ENCODE results near the gene AXIN1.
"Not testable (repeated sequence)": the region's sequence is repeated elsewhere in the genome, so short reads cannot be mapped to it uniquely, and the experiment has no call there.

AXIN1 gene

DNA sequence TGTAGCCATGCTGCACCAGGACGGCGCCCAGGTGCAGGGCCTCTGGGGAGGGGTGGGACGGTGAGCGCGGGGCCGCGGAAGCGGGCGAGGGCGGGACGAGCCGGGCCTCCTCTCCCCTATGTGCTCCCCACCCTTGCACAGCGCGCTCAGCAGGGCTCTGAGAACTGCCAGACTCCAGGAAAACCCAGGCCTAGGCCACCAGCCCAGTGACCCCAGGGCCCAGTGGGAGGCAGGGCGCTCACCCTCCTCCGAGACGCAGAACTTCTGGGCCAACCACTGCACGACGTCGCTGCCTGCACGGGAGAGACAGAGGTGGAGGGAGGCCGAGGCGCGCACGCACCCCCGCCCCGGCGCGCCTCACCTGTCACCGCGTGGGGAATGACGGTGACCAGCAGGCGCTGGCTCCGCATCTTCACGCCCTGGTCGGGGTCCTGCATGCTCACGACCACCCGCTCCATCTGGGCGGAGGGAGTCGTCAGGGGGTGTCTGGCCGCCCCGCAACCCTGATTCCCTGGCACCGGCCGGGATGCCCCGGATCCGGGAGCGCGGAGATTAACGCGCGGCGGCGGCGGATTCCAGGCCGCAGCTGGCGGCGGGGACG lies 77.4 kb downstream of the AXIN1 start:
- Mint-ChIP-seq H3K36me3 (ENCODE audit: low read depth) (no peaks in the 10 kb centered on the region), H3K4me3 (no peak overlapping the region), H3K4me1 (ENCODE audit: low read depth) (peaks cover 3% of the 10 kb centered on the region), H3K9me3 (no peaks in the 10 kb centered on the region), H3K27ac (no peak overlapping the region), H3K27me3 (ENCODE audit: low read depth) (peaks cover 28% of the 10 kb centered on the region)

DNA sequence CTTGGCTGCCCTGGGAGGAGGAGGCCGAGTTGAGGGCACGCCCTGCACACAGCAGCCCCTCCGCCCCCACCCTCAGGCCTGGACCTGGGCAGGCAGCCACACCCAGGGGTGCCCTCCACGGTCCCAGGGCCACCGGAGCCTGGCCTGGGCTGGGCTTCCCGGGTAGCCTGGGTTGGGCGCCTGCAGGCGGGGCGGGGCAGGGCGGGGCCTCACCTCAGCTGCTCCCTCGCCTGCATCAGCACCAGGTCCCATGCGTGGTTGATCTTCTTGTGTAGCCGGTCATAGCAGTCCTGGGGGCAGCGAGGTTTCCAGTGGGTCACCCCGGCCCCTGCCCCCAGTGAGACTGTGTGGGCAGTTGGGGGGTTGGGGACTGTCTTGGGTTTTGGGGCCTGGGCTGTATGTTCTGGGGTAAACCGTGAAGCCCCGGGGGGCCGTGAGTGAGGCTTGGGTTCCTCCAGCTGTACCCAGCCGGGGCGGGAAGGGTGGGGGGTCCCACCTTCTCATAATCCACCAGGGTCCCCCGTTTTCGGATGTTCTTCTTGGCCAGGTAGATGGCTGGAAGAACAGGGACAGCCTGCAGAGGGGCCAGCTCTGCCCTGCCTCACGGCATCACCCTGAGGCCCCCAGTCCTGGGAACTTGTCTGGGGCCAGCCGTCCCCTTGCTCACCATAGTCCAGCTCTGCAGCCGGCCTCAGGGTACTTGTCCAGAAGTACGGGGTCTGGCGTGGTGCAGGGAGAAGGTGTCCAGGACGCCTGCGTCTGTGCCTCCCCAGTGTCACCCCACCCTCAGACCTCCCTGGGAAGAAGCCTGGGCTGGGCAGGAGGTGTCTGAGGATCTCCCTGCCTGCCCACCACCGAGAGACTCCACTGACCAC lies 78.7 kb downstream of the AXIN1 start:
- no peaks in the 10 kb centered on the region for H3K4me1 Mint-ChIP-seq (ENCODE audit: low read depth)
- no peak overlapping the region for H3K4me3 Mint-ChIP-seq
- H3K9me3 Mint-ChIP-seq: no peaks in the 10 kb centered on the region

DNA sequence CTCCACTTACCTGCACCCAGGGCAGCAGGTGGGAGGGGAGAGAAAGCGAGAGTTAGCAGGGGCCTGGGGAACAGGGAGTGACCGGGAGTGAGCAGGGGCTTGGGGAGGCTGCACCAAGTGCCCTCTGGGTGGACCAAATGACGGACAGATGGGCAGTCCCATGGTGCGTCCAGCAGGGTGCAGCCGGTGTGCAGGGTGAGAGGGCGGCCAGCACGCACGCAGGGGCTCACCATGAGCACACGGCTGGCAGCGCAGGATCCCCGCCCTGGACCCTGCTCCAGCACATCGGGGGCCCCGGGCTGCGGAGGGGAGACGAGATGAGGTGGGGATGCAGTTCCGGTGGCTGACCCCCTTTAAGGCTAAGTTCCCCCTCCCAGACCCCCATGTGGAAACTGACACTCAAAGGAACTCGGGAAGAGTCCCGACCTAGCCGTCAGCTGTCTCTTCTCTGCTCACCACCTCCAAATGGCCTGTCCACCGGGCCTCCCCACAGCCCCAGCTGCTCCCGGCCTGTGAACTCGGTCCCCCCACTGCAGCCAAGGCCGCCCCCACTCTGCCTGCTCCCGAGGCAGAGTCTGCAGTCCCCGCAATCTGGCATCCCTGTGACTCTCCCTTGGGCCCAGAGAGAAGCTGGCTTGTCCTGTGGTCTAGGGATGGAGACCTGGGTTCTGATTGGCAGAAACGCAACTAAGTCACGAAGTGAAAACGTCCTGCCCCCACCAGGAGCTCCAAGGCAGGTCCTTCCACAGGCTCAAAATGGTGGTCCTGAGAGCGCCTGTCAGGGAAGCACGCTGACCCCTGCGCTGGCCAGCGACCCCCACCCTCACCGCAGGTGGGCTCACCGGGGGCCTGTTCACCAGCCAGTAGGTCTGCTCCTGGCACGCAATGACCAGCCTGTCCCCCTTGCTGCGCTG lies 79.6 kb downstream of the AXIN1 start:
- no peak overlapping the region for H3K27ac Mint-ChIP-seq
- no peaks in the 10 kb centered on the region for H3K4me1 Mint-ChIP-seq (ENCODE audit: low read depth)
- no peaks in the 10 kb centered on the region for H3K36me3 Mint-ChIP-seq (ENCODE audit: low read depth)
- H3K4me3 Mint-ChIP-seq: no peak overlapping the region
- H3K27me3 Mint-ChIP-seq (ENCODE audit: low read depth): peaks cover 17% of the 10 kb centered on the region
- H3K9me3 Mint-ChIP-seq: no peaks in the 10 kb centered on the region

More for the DNA sequence above, 78.7 kb downstream of the AXIN1 start:
- Mint-ChIP-seq H3K36me3 (ENCODE audit: low read depth) (no peaks in the 10 kb centered on the region), H3K27me3 (ENCODE audit: low read depth) (peaks cover 22% of the 10 kb centered on the region), H3K27ac (no peak overlapping the region)

DNA sequence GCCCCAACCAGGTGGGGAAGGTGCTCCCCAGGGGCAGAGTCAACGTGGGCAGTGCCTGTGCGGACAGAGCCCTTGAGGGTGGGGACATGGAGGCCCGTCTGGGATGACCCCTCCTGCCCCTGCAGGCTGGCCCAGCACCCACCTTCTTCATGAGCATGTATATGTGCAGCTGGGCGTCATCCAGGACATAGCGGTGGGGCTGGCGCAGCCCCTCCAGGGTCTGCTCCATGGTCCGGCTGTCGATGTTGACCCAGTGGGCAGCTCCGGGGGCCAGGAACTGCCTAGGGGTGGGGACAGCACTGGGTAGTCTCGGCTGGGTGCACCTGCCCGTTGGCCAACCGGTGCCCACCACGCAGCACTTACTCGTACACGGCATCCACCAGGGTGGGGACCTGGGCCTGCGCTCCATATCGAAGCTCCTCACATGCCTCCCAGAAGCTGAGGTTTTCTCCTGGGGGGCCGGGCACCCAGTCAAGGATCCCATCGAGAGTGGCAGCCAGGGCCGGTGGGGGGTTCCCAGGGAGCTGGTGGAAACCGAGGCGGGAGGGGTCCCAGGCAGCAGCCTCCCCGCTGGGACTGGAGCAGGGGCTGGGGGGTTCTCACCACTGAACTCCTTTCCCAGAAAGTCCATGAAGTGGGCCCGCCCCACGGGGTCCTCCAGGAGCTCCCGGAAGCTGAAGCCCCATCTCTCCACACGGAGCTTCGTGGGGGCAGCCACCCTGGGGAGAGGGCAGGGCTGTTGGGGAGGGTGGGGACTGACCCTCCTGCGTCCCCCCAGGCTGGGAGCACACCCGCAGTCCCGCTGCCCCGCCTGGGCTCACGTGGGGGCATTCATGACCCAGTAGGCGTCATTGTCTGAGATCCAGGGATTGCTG lies 81.9 kb downstream of the AXIN1 start:
- Mint-ChIP-seq H3K27me3 (ENCODE audit: low read depth) (peaks cover 3% of the 10 kb centered on the region), H3K9me3 (no peaks in the 10 kb centered on the region), H3K36me3 (ENCODE audit: low read depth) (no peaks in the 10 kb centered on the region), H3K4me1 (ENCODE audit: low read depth) (no peaks in the 10 kb centered on the region), H3K4me3 (no peak overlapping the region), H3K27ac (no peak overlapping the region)

GRCh38 chr16:269061-269796 lies 83.3 kb downstream of the AXIN1 start:
- no peaks in the 10 kb centered on the region for H3K9me3 Mint-ChIP-seq
- H3K27ac Mint-ChIP-seq: no peak overlapping the region
- H3K36me3 Mint-ChIP-seq (ENCODE audit: low read depth): no peaks in the 10 kb centered on the region
- peaks cover 3% of the 10 kb centered on the region for H3K27me3 Mint-ChIP-seq (ENCODE audit: low read depth)
- H3K4me1 Mint-ChIP-seq (ENCODE audit: low read depth): no peaks in the 10 kb centered on the region
- no peak overlapping the region for H3K4me3 Mint-ChIP-seq

- Mint-ChIP-seq H3K4me3 (no peak overlapping the region), H3K27me3 (ENCODE audit: low read depth) (peaks cover 3% of the 10 kb centered on the region), H3K4me1 (ENCODE audit: low read depth) (no peaks in the 10 kb centered on the region), H3K9me3 (no peaks in the 10 kb centered on the region), H3K27ac (no peak overlapping the region), H3K36me3 (ENCODE audit: low read depth) (no peaks in the 10 kb centered on the region)
These were observed 84.1 kb downstream of the AXIN1 start for GRCh38 chr16:268141-269053.

- not testable (repeated sequence) for H3K4me1 Mint-ChIP-seq (ENCODE audit: low read depth); H3K9me3 Mint-ChIP-seq; H3K36me3 Mint-ChIP-seq (ENCODE audit: low read depth); H3K27me3 Mint-ChIP-seq (ENCODE audit: low read depth); H3K27ac Mint-ChIP-seq; H3K4me3 Mint-ChIP-seq
These were observed 85.0 kb downstream of the AXIN1 start for GRCh38 chr16:267562-267961.

DNA sequence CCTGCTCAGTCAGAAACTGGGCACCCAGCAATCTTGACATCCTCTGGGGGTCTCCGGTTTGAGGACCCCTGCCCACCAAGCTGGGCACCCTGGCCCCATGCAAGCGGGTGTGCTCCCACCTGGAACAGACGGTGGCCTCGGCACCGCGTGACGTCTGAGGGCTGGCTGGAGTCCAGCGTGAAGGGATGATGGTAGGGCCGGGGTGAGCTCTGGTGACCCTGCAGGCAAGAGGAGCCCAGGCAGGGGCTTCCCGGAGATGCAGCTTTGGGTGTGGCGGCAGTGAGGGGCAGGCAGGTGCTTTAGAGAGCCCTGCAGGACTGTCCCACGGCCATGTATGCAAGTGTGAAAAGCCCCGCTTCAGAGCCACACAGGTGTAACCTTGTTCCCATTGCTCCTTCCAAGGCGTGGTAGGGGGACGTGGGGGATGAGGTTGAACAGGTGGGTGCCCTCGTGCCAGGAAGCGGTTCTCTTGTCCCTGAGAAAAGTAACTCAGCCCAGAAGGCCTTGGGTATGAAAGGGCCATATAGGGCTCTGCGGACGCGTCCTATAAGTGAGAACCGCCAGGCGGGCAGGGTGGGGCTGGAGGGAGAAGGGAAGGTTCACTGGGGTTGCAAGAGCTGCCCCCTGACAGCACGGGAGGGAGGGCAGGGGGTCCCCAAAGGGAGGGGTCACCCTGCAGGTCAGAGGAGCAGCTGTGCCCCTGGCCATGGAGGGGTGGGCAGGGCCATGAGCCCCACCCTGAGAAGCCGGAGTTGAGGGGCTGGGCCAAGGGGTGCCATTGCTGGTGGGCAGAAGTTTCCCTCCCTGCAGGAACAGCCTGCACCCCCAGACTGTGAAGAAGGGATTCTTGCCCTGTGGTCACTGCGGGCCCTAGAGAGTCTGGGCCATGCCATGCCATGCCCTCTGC lies 86.0 kb downstream of the AXIN1 start:
- Mint-ChIP-seq H3K27me3 (ENCODE audit: low read depth) (no peaks in the 10 kb centered on the region), H3K9me3 (no peaks in the 10 kb centered on the region), H3K36me3 (ENCODE audit: low read depth) (peaks cover 2% of the 10 kb centered on the region), H3K4me3 (no peak overlapping the region), H3K4me1 (ENCODE audit: low read depth) (no peaks in the 10 kb centered on the region), H3K27ac (no peak overlapping the region)

- Mint-ChIP-seq H3K4me1 (ENCODE audit: low read depth) (no peaks in the 10 kb centered on the region), H3K27me3 (ENCODE audit: low read depth) (no peaks in the 10 kb centered on the region), H3K27ac (no peak overlapping the region), H3K36me3 (ENCODE audit: low read depth) (peaks cover 2% of the 10 kb centered on the region), H3K9me3 (no peaks in the 10 kb centered on the region), H3K4me3 (no peak overlapping the region)
These were observed 86.8 kb downstream of the AXIN1 start for GRCh38 chr16:265711-266110.

- Mint-ChIP-seq H3K36me3 (ENCODE audit: low read depth) (peaks cover 2% of the 10 kb centered on the region), H3K27me3 (ENCODE audit: low read depth) (no peaks in the 10 kb centered on the region), H3K4me1 (ENCODE audit: low read depth) (no peaks in the 10 kb centered on the region), H3K4me3 (no peak overlapping the region), H3K27ac (no peak overlapping the region), H3K9me3 (no peaks in the 10 kb centered on the region)
These were observed 87.5 kb downstream of the AXIN1 start for GRCh38 chr16:265002-265529.

- Mint-ChIP-seq H3K36me3 (ENCODE audit: low read depth) (peaks cover 2% of the 10 kb centered on the region), H3K4me3 (no peak overlapping the region), H3K4me1 (ENCODE audit: low read depth) (no peaks in the 10 kb centered on the region), H3K27me3 (ENCODE audit: low read depth) (no peaks in the 10 kb centered on the region), H3K27ac (no peak overlapping the region), H3K9me3 (no peaks in the 10 kb centered on the region)
These were observed 88.0 kb downstream of the AXIN1 start for GRCh38 chr16:264440-264951.

Measured in T-helper 1 cell treated with Interleukin-12 subunit alpha and Interleukin-12 subunit beta and Interleukin-4 antibody, amounts not matched to agents 30 μg/mL and 1 μg/mL, for 36 hours (primary cell).